ENCODE data around the gene LRBA.

Gene LRBA

GRCh38 chr4:150329373-150329772 is 685.7 kb downstream of the LRBA start:
- in situ Hi-C loops (cut with MboI; ENCODE audit: low pct_unique_long_range_greater_than_20kb, low sequenced_read_pairs, unreplicated experiment), result no loop called here
- no peak for TF ChIP-seq CTCF (IDR thresholded peaks at IDR 0.05; ENCODE audit: extremely low read depth, insufficient read depth, missing control alignments)

GRCh38 chr4:150328496-150328895 is 686.6 kb downstream of the LRBA start:
- in situ Hi-C loops (cut with MboI; ENCODE audit: low pct_unique_long_range_greater_than_20kb, low sequenced_read_pairs, unreplicated experiment), result no loop called here
- TF ChIP-seq CTCF (IDR thresholded peaks at IDR 0.05; ENCODE audit: extremely low read depth, insufficient read depth, missing control alignments), result no peak
- no peak for DNase-seq (ENCODE audit: low spot score)

More at GRCh38 chr4:150329373-150329772, 685.7 kb downstream of the LRBA start:
- DNase-seq (ENCODE audit: low spot score), result no peak

- no peak for TF ChIP-seq CTCF (IDR thresholded peaks at IDR 0.05; ENCODE audit: extremely low read depth, insufficient read depth, missing control alignments)
- no peak for DNase-seq (ENCODE audit: low spot score)
- in situ Hi-C loops (cut with MboI; ENCODE audit: low pct_unique_long_range_greater_than_20kb, low sequenced_read_pairs, unreplicated experiment), result no loop called here
These were observed 687.8 kb downstream of the LRBA start for GRCh38 chr4:150327262-150327780.

DNA sequence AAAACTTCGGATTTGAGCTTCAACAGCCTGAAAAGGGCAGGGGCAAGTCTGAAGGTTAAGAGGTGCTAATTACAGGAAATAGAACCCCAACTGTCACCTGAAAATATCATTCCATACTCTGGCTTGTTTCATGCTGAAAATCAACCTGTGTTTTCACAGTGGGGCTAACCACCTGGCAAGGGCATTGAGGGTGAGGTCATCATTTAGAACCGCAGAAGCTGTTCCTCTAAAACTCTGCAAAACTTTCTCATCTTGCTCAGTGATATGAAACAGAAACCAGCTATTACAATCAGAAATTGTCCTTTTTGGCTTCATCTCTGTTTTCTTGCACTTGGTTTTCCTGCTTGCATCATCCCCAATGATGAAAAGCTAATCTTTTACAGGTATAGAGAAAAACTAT is 689.2 kb downstream of the LRBA start:
- in situ Hi-C loops (cut with MboI; ENCODE audit: low pct_unique_long_range_greater_than_20kb, low sequenced_read_pairs, unreplicated experiment), result no loop called here
- peak; percentile 8 for DNase-seq (ENCODE audit: low spot score)
- no peak for TF ChIP-seq CTCF (IDR thresholded peaks at IDR 0.05; ENCODE audit: extremely low read depth, insufficient read depth, missing control alignments)

DNA sequence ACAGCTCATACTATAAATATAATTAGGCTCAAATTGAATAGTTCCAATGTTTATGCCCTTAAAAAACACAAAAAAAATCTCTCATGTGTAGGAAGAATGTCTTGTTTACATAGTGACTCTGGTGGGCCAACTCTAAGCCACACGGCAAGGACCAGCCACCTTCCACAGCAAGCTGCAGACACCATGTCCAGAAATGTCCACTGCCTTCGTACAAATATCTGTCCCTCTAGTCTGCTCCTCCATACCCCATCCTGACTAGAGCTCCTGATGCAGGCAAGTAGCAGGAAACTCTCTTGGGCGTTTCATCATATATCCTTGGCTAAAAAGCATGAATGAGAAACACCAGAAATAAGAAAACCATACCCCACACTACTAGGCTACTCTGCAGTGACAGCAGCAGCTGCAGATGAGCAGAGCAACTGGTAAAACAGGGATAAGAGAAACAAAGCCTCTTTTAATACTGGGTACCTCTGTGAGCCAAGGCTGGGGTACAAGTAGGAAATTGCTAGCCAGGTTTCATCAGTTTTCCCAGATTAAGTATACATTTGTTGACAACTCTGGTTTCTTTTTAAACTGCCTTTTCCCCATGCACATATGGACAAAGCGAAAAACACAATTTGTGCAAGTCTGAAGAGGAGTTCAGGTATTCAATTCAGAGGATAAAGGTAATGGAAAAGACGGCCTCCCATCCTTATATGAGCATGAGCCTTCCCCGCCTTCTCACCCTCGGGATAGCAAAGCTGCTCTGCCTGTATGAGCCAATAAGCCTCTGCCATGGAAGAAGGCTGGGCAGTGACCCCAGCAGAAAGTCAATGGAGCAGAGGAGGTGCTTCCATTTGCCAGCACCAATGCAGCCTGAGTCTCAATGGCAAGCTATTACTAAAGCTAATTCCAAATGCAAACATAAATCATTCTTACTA is 691.4 kb downstream of the LRBA start:
- no peak for TF ChIP-seq CTCF (IDR thresholded peaks at IDR 0.05; ENCODE audit: extremely low read depth, insufficient read depth, missing control alignments)
- in situ Hi-C loops (cut with MboI; ENCODE audit: low pct_unique_long_range_greater_than_20kb, low sequenced_read_pairs, unreplicated experiment), result no loop called here
- DNase-seq (ENCODE audit: low spot score), result no peak

DNA sequence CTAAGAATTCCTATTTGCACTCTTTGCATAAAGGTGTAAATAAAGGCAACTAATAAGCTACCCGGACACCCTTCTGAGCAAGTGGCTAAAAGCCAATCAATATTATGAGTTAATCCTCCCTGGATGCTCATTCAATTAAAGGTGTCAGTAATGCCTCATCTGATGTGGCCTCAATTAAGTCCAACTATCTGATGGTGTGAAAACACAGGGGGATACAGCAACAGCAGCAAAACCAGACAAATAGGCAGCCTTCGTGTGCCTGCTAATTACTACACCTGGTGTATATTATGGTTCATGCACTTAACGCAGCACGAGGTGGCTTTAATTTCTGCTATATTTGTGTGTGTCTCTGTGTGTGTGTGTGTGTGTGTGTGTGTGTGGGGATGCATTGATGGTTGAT is 692.4 kb downstream of the LRBA start:
- no peak for TF ChIP-seq CTCF (IDR thresholded peaks at IDR 0.05; ENCODE audit: extremely low read depth, insufficient read depth, missing control alignments)
- in situ Hi-C loops (cut with MboI; ENCODE audit: low pct_unique_long_range_greater_than_20kb, low sequenced_read_pairs, unreplicated experiment), result no loop called here
- no peak for DNase-seq (ENCODE audit: low spot score)

All from GM13977 (cell line).